ENCODE measurements around the gene PPP1R37. TPM values are rescaled to one million over a fixed set of nuclear protein-coding genes. Genes with fewer than 3 reads are reported as not detected.

The PPP1R37 gene
- total and polyA plus RNA-seq, 2 of the 8 experiments (the other 6 are each of a cell fraction or from before 2014, with no cell fraction given): 14.6 to 25.7 TPM

DNA sequence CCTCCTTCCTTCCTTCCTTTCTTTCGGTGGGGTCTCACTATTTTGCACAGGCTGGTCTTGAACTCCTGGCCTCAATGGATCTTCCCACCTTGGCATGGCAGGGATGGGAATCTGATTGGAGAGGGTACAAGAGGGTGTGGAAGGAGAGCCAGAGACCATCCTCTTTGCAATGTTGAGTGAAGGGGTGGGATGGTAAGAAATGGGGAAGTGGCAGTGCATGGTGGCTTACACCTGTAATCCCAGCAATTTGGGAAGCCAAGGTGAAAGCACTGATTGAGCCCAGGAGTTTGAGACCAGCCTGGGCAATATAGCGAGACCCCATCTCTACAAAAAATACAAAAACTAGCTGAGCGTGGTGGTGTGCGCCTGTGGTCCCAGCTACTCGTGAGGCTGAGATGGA, 91.1 kb downstream of the PPP1R37 start (continued):
- TF ChIP-seq SRF (IDR thresholded peaks at IDR 0.05; ENCODE audit: low read depth, low read length): no peak
- no peak for TF ChIP-seq EZH2 (IDR thresholded peaks at IDR 0.05; ENCODE audit: low read depth, low read length, severe bottlenecking)
- no peak for TF ChIP-seq SP2 (IDR thresholded peaks at IDR 0.05; ENCODE audit: low read length)
- TF ChIP-seq HDAC2 (IDR thresholded peaks at IDR 0.05; ENCODE audit: borderline replicate concordance in 1 of 2, low read depth in 2 of 2, low read length in 2 of 2): no peak
- TF ChIP-seq HDAC6 (IDR thresholded peaks at IDR 0.05; ENCODE audit: low read depth, low read length): no peak
- TF ChIP-seq YY1 (IDR thresholded peaks at IDR 0.05; ENCODE audit: low read depth, low read length): no peak
- TF ChIP-seq POU5F1 (IDR thresholded peaks at IDR 0.05; ENCODE audit: low read depth, low read length): no peak
